Articular chondrocyte of knee joint (primary cell): ENCODE results near the gene TCTN1. TPM values are rescaled to one million over a fixed set of nuclear protein-coding genes. Genes with fewer than 3 reads are reported as not detected.

Experiments used
- small RNA-seq: library from RNA; depleted of rRNA; stranded (forward); fragments of <200 nt; gene quantifications from one replicate; pipeline ENCODE3, GENCODE V24; 2012
- total RNA-seq: library from RNA; depleted of rRNA; stranded (reverse); fragments of >200 nt; gene quantifications from 2 replicates; pipeline ENCODE4 v1.2.3, GENCODE V29; 2012

TCTN1 gene
- total RNA-seq: 55.0 and 65.6 TPM in 2 replicates

DNA sequence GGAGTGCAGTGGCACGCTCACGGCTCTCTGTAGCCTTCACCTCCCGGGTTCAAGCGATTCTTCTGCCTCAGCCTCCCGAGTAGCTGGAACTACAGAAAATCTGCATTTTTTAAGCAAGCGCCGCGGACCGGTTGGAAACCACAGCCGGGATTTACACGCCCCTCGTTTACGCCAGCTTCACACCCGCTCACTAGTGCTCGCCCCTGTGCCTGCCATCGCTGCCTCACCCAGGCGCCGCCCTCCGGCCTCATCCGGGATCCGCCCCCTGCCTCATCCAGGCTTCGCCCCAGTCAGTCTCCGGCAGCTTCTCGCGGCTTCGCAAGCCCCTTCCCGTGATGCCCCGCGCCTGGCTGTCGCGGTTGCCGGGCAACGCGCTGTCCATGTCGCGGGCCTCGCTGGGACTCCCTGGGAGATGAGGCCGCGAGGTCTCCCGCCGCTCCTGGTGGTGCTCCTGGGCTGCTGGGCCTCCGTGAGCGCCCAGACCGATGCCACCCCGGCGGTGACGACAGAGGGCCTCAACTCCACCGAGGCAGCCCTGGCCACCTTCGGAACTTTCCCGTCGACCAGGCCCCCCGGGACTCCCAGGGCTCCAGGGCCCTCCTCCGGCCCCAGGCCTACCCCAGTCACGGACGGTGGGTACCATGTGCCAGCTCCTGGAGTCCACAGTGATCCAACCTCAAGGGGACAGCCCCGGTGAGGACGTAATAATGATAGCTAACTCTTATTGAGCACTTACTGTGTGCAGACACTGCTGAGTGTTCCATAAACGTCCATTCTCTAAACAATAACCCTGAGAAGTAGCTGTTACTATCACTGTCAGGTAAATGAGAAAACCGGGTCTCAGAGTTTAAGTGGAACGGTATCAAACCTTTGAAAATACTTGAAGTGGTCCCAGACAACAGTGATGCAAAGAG, at the start of gene TCTN1:
TCTN1 (plus strand) TSS at position 359 of the 914 bp plus-strand sequence; CDS start at position 413, 54 bp downstream.

GRCh38 chr12:110583137-110584059, 30.5 kb upstream of the TCTN1 start, which contains the start of gene PPTC7:
Gene PPTC7, minus strand, starts transcription at chr12:110583318. Its CDS starts 287 bp downstream, at chr12:110583031.

GRCh38 chr12:110688446-110689280, 74.7 kb downstream of the TCTN1 start, which contains the start of gene HVCN1:
Gene HVCN1, minus strand, starts transcription at chr12:110689115. Its CDS starts 5,870 bp downstream, at chr12:110683245.

Small RNA genes within 50 kb of the gene (small RNA-seq; reads per million reads assigned to genes)
- gene RN7SL387P: not detected

Other genes starting within 250 kb of the TCTN1 start
- 37.8 and 43.9 TPM in 2 replicates for gene ANAPC7, start 210.4 kb upstream of the TCTN1 start, total RNA-seq
- gene ARPC3, start 163.8 kb upstream of the TCTN1 start, total RNA-seq: 390 and 461 TPM in 2 replicates
- gene GPN3, start 145.9 kb upstream of the TCTN1 start, total RNA-seq: 12.9 and 14.7 TPM in 2 replicates
- 8.9 and 9.3 TPM in 2 replicates for gene FAM216A, start 145.3 kb upstream of the TCTN1 start, total RNA-seq
- gene VPS29, start 112.0 kb upstream of the TCTN1 start, total RNA-seq: 78.4 and 92.4 TPM in 2 replicates
- 1.3 and 1.4 TPM in 2 replicates for gene RAD9B, start 111.8 kb upstream of the TCTN1 start, total RNA-seq
- gene PPTC7, start 30.8 kb upstream of the TCTN1 start, total RNA-seq: 7.8 and 8.0 TPM in 2 replicates
- gene HVCN1, start 75.0 kb downstream of the TCTN1 start, total RNA-seq: 2.2 and 5.1 TPM in 2 replicates
- 114 and 128 TPM in 2 replicates for gene PPP1CC, start 128.8 kb downstream of the TCTN1 start, total RNA-seq
- gene CCDC63, start 232.9 kb downstream of the TCTN1 start, total RNA-seq: not detected in 2 replicates